Lung (tissue), 12 donors: ENCODE measurements around the gene SPZ1. TPM values are rescaled to one million over a fixed set of nuclear protein-coding genes. Genes with fewer than 3 reads are reported as not detected.
"Not testable (repeated sequence)": the region's sequence is repeated elsewhere in the genome, so short reads cannot be mapped to it uniquely, and the experiment has no call there.

ENCODE experiments used
- ATAC-seq: fragments of 200-7000 bp; cut with Tn5 transposase; one replicate; pipeline ENCODE4 v1.9.1; 2020; ENCODE audit warnings: moderate number of reproducible peaks; ENCODE audit not compliant: insufficient read depth, low FRiP score
- DNase-seq, 3 donors: peaks; one replicate each; pipeline ENCODE4 v3.0.0-alpha.2; 2013 to 2017
- H3K27ac ChIP-seq, 2 donors: one replicate each; pipeline ENCODE4 v1.5.1; 2013; ENCODE audit warnings: mild to moderate bottlenecking in 2 of 2, moderate library complexity in 2 of 2, control low read depth in 1 of 2, inconsistent platforms in 1 of 2, low read depth in 1 of 2, low read length in 1 of 2
- H3K27me3 ChIP-seq, 3 donors: one replicate each; pipeline ENCODE4 v1.5.1; 2013; ENCODE audit warnings: low read length in 2 of 3; ENCODE audit not compliant: control insufficient read depth in 3 of 3, insufficient read depth in 3 of 3
- H3K36me3 ChIP-seq, 4 donors: one replicate each; pipeline ENCODE4 v1.5.1; 2013; ENCODE audit warnings: low read length in 4 of 4, mild to moderate bottlenecking in 1 of 4, moderate library complexity in 1 of 4; ENCODE audit not compliant: control insufficient read depth in 4 of 4, insufficient read depth in 4 of 4
- H3K4me1 ChIP-seq, 5 donors: one replicate each; pipeline ENCODE4 v1.5.1; 2013; ENCODE audit warnings: low read length in 5 of 5, mild to moderate bottlenecking in 2 of 5, moderate library complexity in 1 of 5; ENCODE audit not compliant: control insufficient read depth in 5 of 5, insufficient read depth in 5 of 5
- H3K4me3 ChIP-seq: one replicate; pipeline ENCODE4 v1.5.1; 2013; ENCODE audit warnings: mild to moderate bottlenecking, control low read depth, moderate library complexity
- H3K9ac ChIP-seq, 2 donors: one replicate each; pipeline ENCODE4 v1.5.1; 2013; ENCODE audit warnings: low read length in 2 of 2, control low read depth in 1 of 2; ENCODE audit not compliant: insufficient read depth in 1 of 2
- H3K9me3 ChIP-seq, 4 donors: one replicate each; pipeline ENCODE4 v1.5.1; 2013; ENCODE audit warnings: low read length in 3 of 4, mild to moderate bottlenecking in 1 of 4, moderate library complexity in 1 of 4; ENCODE audit not compliant: control insufficient read depth in 4 of 4, insufficient read depth in 3 of 4
- WGBS, 2 donors: extraction: QIAGEN DNeasy Blood & Tissue Kit; methylation state at CpG; one replicate each; pipeline ENCODE4 v1.1.7; 2013; 5-methylcytosine and 5-hydroxymethylcytosine counted together
- polyA plus RNA-seq, 2 donors: library from polyadenylated mRNA; stranded (reverse); fragments of 200-250 nt; gene quantifications; one replicate each; pipeline ENCODE4 v1.2.1, GENCODE V29; 2013
- total RNA-seq, 2 donors: library from RNA; depleted of rRNA in 1 of 2; stranded (reverse); fragments of >200 nt in 1 of 2; gene quantifications; one replicate each; pipeline ENCODE4 v1.2.1, GENCODE V29; 2014 to 2021
- TF ChIP-seq, protein P1 (sequence below): IDR thresholded peaks from 2 replicates; pipeline ENCODE4 v1.5.1; 2012; ENCODE audit warnings: mild to moderate bottlenecking; ENCODE audit errors: control extremely low read depth, extremely low read depth
- donor health status: control.
- donor health status: control.
- donor health status: Bipolar disorder and iron deficiency.
- donor health status: healthy.
- donor health status: DM: yes; HTN: yes; CAD: no.

SPZ1 gene
- total and polyA plus RNA-seq, 4 donors = not detected

DNA sequence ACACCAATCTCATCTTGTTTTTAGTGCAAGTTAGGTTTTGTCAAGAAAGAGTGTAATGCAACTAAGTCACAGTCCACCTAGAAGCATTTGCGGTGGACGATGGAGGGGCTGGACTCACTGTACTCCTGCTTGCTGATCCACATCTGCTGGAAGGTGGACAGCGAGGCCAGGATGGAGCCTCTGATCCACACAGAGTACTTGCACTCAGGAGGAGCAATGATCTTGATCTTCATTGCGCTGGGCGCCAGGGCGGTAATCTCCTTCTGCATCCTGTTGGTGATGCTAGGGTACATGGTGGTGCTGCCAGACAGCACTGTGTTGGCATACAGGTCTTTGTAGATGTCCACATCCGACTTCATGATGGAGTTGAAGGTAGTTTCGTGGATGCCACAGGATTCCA, 20.2 kb upstream of the SPZ1 start:
- 93 to 98% methylated on average over 8 of the region's 8 CpGs for WGBS, 2 donors
- Histone ChIP-seq H3K4me1 (no peaks in the 10 kb centered on the region), H3K9ac (no peak overlapping the region), H3K27me3 (no peaks in the 10 kb centered on the region), H3K9me3 (no peaks in the 10 kb centered on the region), H3K4me3 (no peak overlapping the region), H3K36me3 (no peaks in the 10 kb centered on the region), H3K27ac (no peak overlapping the region)
- ATAC-seq (no peak), DNase-seq (no peak)
- TF ChIP-seq, protein P1, sequence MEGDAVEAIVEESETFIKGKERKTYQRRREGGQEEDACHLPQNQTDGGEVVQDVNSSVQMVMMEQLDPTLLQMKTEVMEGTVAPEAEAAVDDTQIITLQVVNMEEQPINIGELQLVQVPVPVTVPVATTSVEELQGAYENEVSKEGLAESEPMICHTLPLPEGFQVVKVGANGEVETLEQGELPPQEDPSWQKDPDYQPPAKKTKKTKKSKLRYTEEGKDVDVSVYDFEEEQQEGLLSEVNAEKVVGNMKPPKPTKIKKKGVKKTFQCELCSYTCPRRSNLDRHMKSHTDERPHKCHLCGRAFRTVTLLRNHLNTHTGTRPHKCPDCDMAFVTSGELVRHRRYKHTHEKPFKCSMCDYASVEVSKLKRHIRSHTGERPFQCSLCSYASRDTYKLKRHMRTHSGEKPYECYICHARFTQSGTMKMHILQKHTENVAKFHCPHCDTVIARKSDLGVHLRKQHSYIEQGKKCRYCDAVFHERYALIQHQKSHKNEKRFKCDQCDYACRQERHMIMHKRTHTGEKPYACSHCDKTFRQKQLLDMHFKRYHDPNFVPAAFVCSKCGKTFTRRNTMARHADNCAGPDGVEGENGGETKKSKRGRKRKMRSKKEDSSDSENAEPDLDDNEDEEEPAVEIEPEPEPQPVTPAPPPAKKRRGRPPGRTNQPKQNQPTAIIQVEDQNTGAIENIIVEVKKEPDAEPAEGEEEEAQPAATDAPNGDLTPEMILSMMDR = no peak

DNA sequence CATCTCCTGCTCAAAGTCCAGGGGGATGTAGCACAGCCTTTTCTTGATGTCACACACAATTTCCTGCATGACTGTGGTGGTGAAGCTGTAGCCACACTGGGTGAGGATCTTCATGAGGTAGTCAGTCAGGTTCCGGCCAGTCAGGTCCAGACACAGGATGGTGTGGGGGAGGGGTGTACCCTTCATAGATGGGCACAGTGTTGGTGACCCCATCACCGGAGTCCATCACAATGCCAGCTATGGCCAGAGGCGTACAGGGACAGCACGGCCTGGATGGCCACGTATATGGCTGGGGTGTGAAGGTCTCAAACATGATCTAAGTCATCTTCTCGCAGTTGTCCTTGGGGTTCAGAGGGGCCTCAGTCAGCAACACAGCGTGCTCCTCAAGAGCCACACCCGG, 19.7 kb upstream of the SPZ1 start:
- Histone ChIP-seq H3K27me3 (no peaks in the 10 kb centered on the region), H3K9me3 (no peaks in the 10 kb centered on the region), H3K9ac (no peak overlapping the region), H3K27ac (no peak overlapping the region), H3K36me3 (no peaks in the 10 kb centered on the region), H3K4me3 (no peak overlapping the region), H3K4me1 (no peaks in the 10 kb centered on the region)
- ATAC-seq (no peak), DNase-seq (no peak)
- WGBS, 2 donors = 79 to 94% methylated on average over 7 to 8 of the region's 8 CpGs
- TF ChIP-seq, protein P1 = no peak

DNA sequence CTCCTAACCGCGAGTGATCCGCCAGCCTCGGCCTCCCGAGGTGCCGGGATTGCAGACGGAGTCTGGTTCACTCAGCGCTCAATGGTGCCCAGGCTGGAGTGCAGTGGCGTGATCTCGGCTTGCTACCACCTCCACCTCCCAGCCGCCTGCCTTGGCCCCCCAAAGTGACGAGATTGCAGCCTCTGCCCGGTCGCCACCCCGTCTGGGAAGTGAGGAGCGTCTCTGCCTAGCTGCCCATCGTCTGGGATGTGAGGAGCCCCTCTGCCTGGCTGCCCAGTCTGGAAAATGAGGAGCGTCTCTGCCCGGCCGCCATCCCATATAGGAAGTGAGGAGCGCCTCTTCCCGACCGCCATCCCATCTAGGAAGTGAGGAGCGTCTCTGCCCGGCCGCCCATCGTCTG, 19.0 kb upstream of the SPZ1 start:
- 91 to 97% methylated on average over 17 to 18 of the region's 27 CpGs for WGBS, 2 donors
- H3K4me1 ChIP-seq, H3K36me3 ChIP-seq, H3K9ac ChIP-seq, DNase-seq, H3K4me3 ChIP-seq, H3K27ac ChIP-seq, H3K9me3 ChIP-seq, H3K27me3 ChIP-seq, ATAC-seq: not testable (repeated sequence)

DNA sequence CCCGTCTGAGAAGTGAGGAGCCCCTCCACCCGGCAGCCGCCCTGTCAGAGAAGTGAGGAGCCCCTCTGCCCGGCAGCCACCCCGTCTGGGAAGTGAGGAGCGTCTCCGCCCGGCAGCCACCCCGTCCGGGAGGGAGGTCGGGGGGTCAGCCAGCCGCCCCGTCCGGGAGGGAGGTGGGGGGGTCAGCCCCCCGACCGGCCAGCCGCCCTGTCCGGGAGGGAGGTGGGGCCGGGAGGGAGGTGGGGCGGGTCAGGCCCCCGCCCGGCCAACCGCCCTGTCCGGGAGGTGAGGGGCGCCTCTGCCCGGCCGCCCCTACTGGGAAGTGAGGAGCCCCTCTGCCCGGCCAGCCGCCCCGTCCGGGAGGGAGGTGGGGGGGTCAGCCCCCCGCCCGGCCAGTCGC, 18.5 kb upstream of the SPZ1 start:
- not testable (repeated sequence) for ATAC-seq, H3K4me1 ChIP-seq, H3K9me3 ChIP-seq, H3K4me3 ChIP-seq, H3K27me3 ChIP-seq, H3K27ac ChIP-seq, H3K9ac ChIP-seq, H3K36me3 ChIP-seq, DNase-seq
- 97 to 100% methylated on average over 9 to 29 of the region's 34 CpGs for WGBS, 2 donors

DNA sequence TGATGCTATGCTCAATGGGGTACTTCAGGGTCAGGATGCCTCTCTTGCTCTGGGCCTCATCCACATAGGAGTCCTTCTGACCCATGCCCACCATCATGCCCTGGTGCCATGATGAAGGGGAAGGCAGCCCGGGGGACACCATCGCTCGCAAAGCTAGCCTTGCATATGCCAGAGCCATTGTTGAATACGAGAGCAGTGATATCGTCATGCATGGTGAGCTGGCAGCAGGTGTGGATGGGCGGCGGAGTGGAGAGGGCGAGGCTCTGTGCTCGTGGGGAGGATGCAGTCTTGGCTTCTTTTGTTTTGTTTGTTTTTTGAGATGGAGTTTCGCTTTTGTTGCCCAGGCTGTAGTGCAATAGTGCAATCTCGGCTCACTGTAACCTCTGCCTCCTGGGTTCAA, 17.2 kb upstream of the SPZ1 start:
- no peak overlapping the region for H3K27ac ChIP-seq
- ATAC-seq = no peak
- H3K4me1 ChIP-seq = no peaks in the 10 kb centered on the region
- no peak overlapping the region for H3K4me3 ChIP-seq
- no peaks in the 10 kb centered on the region for H3K36me3 ChIP-seq
- H3K9ac ChIP-seq = no peak overlapping the region
- TF ChIP-seq, protein P1 = no peak
- no peaks in the 10 kb centered on the region for H3K27me3 ChIP-seq
- no peak for DNase-seq
- 89 to 96% methylated on average over 11 of the region's 11 CpGs for WGBS, 2 donors
- H3K9me3 ChIP-seq = no peaks in the 10 kb centered on the region
